ENCODE data around the gene DYRK1A. TPM values are rescaled to one million over a fixed set of nuclear protein-coding genes. Genes with fewer than 3 reads are reported as not detected.

The DYRK1A gene
- total and polyA plus RNA-seq, 4 donors, result 42.4 to 95.9 (median 59.1) TPM

GRCh38 chr21:37478794-37479193, 112.2 kb downstream of the DYRK1A start:
- Histone ChIP-seq H3K9me3 (ENCODE audit: control insufficient read depth, insufficient read depth, low read length) (no peaks in the 10 kb centered on the region), H3K27me3 (ENCODE audit: control insufficient read depth, insufficient read depth, low read length) (no peaks in the 10 kb centered on the region), H3K27ac (ENCODE audit: low read depth, low read length) (no peak overlapping the region), H3K4me3 (ENCODE audit: low read depth, low read length) (no peak overlapping the region), H3K4me1 (ENCODE audit: control insufficient read depth, insufficient read depth, low read length) (peaks cover 8% of the 10 kb centered on the region), H3K36me3 (ENCODE audit: control insufficient read depth, insufficient read depth, low read length) (peaks cover 3% of the 10 kb centered on the region)
- no peak for DNase-seq (ENCODE audit: low read depth in 4 of 6, low spot score in 6 of 6)
- 80% methylated on average over 1 of the region's 1 CpG for WGBS (ENCODE audit: insufficient coverage)

- Histone ChIP-seq H3K36me3 (ENCODE audit: control insufficient read depth, insufficient read depth, low read length) (peaks cover 5% of the 10 kb centered on the region), H3K4me3 (ENCODE audit: low read depth, low read length) (no peak overlapping the region), H3K27ac (ENCODE audit: low read depth, low read length) (no peak overlapping the region), H3K4me1 (ENCODE audit: control insufficient read depth, insufficient read depth, low read length) (no peaks in the 10 kb centered on the region), H3K27me3 (ENCODE audit: control insufficient read depth, insufficient read depth, low read length) (no peaks in the 10 kb centered on the region), H3K9me3 (ENCODE audit: control insufficient read depth, insufficient read depth, low read length) (no peaks in the 10 kb centered on the region)
- WGBS (ENCODE audit: insufficient coverage), result 77% methylated on average over 2 of the region's 7 CpGs
- no peak for DNase-seq (ENCODE audit: low read depth in 4 of 6, low spot score in 6 of 6)
Observed at GRCh38 chr21:37483776-37484175, 117.2 kb downstream of the DYRK1A start.

DNA sequence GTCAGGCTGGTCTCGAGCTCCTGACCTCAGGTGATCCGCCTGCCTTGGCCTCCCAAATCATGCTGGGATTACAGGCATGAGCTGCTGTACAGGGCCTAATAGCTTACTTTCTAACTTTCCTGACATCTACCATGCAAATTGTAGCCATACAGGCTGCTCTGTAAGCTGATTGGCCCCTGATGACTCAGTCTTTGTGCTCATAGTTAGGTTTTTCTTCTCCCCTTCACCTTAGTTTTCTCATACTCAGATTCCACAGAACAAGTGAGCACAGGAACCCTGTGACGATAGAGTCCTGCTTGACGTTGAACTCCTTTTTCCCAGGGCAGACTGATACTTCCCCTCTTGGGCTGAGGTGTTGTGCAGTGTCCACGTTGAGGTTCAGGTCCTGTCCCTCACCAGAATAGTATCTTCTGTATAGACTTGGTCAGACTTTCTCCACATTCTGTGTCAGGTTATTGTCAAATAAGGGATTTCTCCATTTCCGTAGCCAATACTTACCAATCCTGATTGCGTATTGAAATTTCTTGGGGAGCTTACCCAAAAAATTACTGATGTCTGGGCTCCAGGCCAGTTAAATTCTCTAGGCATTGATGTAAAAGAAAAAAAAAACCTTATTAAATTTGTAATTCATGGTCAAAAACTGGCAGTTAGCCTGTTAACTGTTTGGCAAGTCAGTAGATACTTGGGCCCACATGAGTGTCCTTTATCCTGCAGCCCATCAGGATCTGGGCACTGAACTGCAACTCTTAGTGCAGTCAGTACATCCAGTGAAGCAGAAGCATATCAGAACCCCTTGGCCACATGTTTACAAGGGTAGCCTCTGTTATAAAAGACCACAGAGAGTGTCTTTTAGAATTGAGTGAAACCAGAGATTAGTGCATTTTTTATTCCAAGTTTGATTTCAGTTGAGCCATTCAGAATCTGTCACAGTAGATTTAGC, 118.2 kb downstream of the DYRK1A start:
- no peak overlapping the region for H3K27ac ChIP-seq (ENCODE audit: low read depth, low read length)
- H3K9me3 ChIP-seq (ENCODE audit: control insufficient read depth, insufficient read depth, low read length), result no peaks in the 10 kb centered on the region
- no peak overlapping the region for H3K4me3 ChIP-seq (ENCODE audit: low read depth, low read length)
- WGBS (ENCODE audit: insufficient coverage), result 100% methylated on average over 3 of the region's 7 CpGs
- peak in 2 of 6 donors; percentile 28 to 36 for DNase-seq (ENCODE audit: low read depth in 4 of 6, low spot score in 6 of 6)
- no peaks in the 10 kb centered on the region for H3K4me1 ChIP-seq (ENCODE audit: control insufficient read depth, insufficient read depth, low read length)
- H3K36me3 ChIP-seq (ENCODE audit: control insufficient read depth, insufficient read depth, low read length), result peaks cover 5% of the 10 kb centered on the region
- no peaks in the 10 kb centered on the region for H3K27me3 ChIP-seq (ENCODE audit: control insufficient read depth, insufficient read depth, low read length)

- Histone ChIP-seq H3K27ac (ENCODE audit: low read depth, low read length) (no peak overlapping the region), H3K4me1 (ENCODE audit: control insufficient read depth, insufficient read depth, low read length) (no peaks in the 10 kb centered on the region), H3K36me3 (ENCODE audit: control insufficient read depth, insufficient read depth, low read length) (peaks cover 4% of the 10 kb centered on the region), H3K9me3 (ENCODE audit: control insufficient read depth, insufficient read depth, low read length) (no peaks in the 10 kb centered on the region), H3K4me3 (ENCODE audit: low read depth, low read length) (no peak overlapping the region), H3K27me3 (ENCODE audit: control insufficient read depth, insufficient read depth, low read length) (no peaks in the 10 kb centered on the region)
- 100% methylated on average over 1 of the region's 1 CpG for WGBS (ENCODE audit: insufficient coverage)
- no peak for DNase-seq (ENCODE audit: low read depth in 4 of 6, low spot score in 6 of 6)
Observed at GRCh38 chr21:37489553-37489952, 123.0 kb downstream of the DYRK1A start.

- no peak overlapping the region for H3K27ac ChIP-seq (ENCODE audit: low read depth, low read length)
- H3K4me3 ChIP-seq (ENCODE audit: low read depth, low read length), result no peak overlapping the region
- no peaks in the 10 kb centered on the region for H3K4me1 ChIP-seq (ENCODE audit: control insufficient read depth, insufficient read depth, low read length)
- no peaks in the 10 kb centered on the region for H3K27me3 ChIP-seq (ENCODE audit: control insufficient read depth, insufficient read depth, low read length)
- 96% methylated on average over 6 of the region's 7 CpGs for WGBS (ENCODE audit: insufficient coverage)
- no peak for DNase-seq (ENCODE audit: low read depth in 4 of 6, low spot score in 6 of 6)
- no peaks in the 10 kb centered on the region for H3K9me3 ChIP-seq (ENCODE audit: control insufficient read depth, insufficient read depth, low read length)
- H3K36me3 ChIP-seq (ENCODE audit: control insufficient read depth, insufficient read depth, low read length), result peaks cover 7% of the 10 kb centered on the region
Observed at GRCh38 chr21:37490084-37490483, 123.5 kb downstream of the DYRK1A start.

DNA sequence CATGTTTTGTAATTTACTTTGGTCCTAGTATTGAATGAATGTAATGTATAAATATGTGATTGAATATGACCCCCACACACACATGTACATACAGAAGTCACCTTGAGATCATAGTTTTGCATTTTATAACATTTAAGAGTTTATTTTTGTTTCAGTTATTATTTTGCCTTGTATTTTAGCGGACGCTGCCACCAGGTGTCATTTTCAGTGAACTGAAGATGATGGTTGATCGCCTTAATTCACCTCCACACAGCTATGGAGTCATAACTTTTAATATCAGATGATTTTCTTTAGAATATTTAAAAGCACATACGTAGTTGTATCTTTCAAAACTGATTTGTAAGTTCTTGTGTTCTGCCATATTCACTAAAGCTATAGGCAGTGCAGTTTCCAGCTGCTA, 130.4 kb downstream of the DYRK1A start:
- peaks cover 10% of the 10 kb centered on the region for H3K36me3 ChIP-seq (ENCODE audit: control insufficient read depth, insufficient read depth, low read length)
- no peak overlapping the region for H3K27ac ChIP-seq (ENCODE audit: low read depth, low read length)
- no peaks in the 10 kb centered on the region for H3K9me3 ChIP-seq (ENCODE audit: control insufficient read depth, insufficient read depth, low read length)
- WGBS (ENCODE audit: insufficient coverage), result no CpG with 5 or more reads among the region's 4 CpGs
- no peaks in the 10 kb centered on the region for H3K4me1 ChIP-seq (ENCODE audit: control insufficient read depth, insufficient read depth, low read length)
- H3K27me3 ChIP-seq (ENCODE audit: control insufficient read depth, insufficient read depth, low read length), result no peaks in the 10 kb centered on the region
- peak in 1 of 6 donors; percentile 49 for DNase-seq (ENCODE audit: low read depth in 4 of 6, low spot score in 6 of 6)
- H3K4me3 ChIP-seq (ENCODE audit: low read depth, low read length), result no peak overlapping the region

GRCh38 chr21:37498664-37499063, 132.1 kb downstream of the DYRK1A start:
- Histone ChIP-seq H3K36me3 (ENCODE audit: control insufficient read depth, insufficient read depth, low read length) (peaks cover 10% of the 10 kb centered on the region), H3K4me1 (ENCODE audit: control insufficient read depth, insufficient read depth, low read length) (no peaks in the 10 kb centered on the region), H3K9me3 (ENCODE audit: control insufficient read depth, insufficient read depth, low read length) (no peaks in the 10 kb centered on the region), H3K27me3 (ENCODE audit: control insufficient read depth, insufficient read depth, low read length) (no peaks in the 10 kb centered on the region), H3K4me3 (ENCODE audit: low read depth, low read length) (no peak overlapping the region), H3K27ac (ENCODE audit: low read depth, low read length) (no peak overlapping the region)
- DNase-seq (ENCODE audit: low read depth in 4 of 6, low spot score in 6 of 6), result no peak
- WGBS (ENCODE audit: insufficient coverage), result no CpG with 5 or more reads among the region's 1 CpG

GRCh38 chr21:37502947-37503346, 136.4 kb downstream of the DYRK1A start:
- DNase-seq (ENCODE audit: low read depth in 4 of 6, low spot score in 6 of 6), result no peak
- WGBS (ENCODE audit: insufficient coverage), result no CpG with 5 or more reads among the region's 3 CpGs
- no peaks in the 10 kb centered on the region for H3K27me3 ChIP-seq (ENCODE audit: control insufficient read depth, insufficient read depth, low read length)
- no peaks in the 10 kb centered on the region for H3K4me1 ChIP-seq (ENCODE audit: control insufficient read depth, insufficient read depth, low read length)
- peaks cover 15% of the 10 kb centered on the region for H3K36me3 ChIP-seq (ENCODE audit: control insufficient read depth, insufficient read depth, low read length)
- H3K27ac ChIP-seq (ENCODE audit: low read depth, low read length), result no peak overlapping the region
- H3K4me3 ChIP-seq (ENCODE audit: low read depth, low read length), result no peak overlapping the region
- no peaks in the 10 kb centered on the region for H3K9me3 ChIP-seq (ENCODE audit: control insufficient read depth, insufficient read depth, low read length)

DNA sequence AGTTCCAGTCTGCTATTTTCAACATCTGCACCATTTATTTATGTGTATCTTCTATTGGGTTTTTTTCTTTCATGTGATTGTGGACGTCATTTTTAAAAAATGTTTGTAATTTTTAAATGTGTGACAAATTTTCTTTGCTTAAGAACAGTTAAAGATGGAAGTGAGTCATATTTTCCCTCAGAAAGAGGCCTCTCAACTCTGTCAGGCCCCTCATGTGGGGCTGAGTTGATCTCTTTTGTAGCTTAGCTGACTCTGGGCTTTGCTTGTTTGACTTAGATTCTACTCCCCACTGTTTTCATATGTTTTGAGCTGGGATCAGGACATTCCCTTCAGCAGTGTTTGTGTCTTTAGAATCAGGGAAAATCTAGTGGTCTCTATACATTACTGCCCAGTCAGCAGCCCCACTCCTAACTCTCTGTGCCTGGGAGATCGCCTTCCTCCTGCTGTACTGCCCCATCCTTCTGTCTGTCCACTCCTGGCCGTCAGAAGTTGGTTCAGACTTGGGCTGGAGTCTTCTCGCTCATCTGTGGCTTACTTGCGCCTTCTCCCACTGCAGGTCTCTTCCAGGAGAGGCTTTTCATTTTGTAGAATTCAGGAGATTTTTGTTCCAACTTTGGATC, 137.4 kb downstream of the DYRK1A start:
- H3K9me3 ChIP-seq (ENCODE audit: control insufficient read depth, insufficient read depth, low read length), result no peaks in the 10 kb centered on the region
- H3K27me3 ChIP-seq (ENCODE audit: control insufficient read depth, insufficient read depth, low read length), result no peaks in the 10 kb centered on the region
- 92% methylated on average over 2 of the region's 5 CpGs for WGBS (ENCODE audit: insufficient coverage)
- H3K27ac ChIP-seq (ENCODE audit: low read depth, low read length), result no peak overlapping the region
- peaks cover 23% of the 10 kb centered on the region for H3K36me3 ChIP-seq (ENCODE audit: control insufficient read depth, insufficient read depth, low read length)
- H3K4me3 ChIP-seq (ENCODE audit: low read depth, low read length), result no peak overlapping the region
- no peaks in the 10 kb centered on the region for H3K4me1 ChIP-seq (ENCODE audit: control insufficient read depth, insufficient read depth, low read length)
- DNase-seq (ENCODE audit: low read depth in 4 of 6, low spot score in 6 of 6), result no peak

GRCh38 chr21:37505963-37506362, 139.4 kb downstream of the DYRK1A start:
- no peaks in the 10 kb centered on the region for H3K27me3 ChIP-seq (ENCODE audit: control insufficient read depth, insufficient read depth, low read length)
- H3K4me3 ChIP-seq (ENCODE audit: low read depth, low read length), result no peak overlapping the region
- H3K27ac ChIP-seq (ENCODE audit: low read depth, low read length), result no peak overlapping the region
- H3K36me3 ChIP-seq (ENCODE audit: control insufficient read depth, insufficient read depth, low read length), result peaks cover 32% of the 10 kb centered on the region
- no peak for DNase-seq (ENCODE audit: low read depth in 4 of 6, low spot score in 6 of 6)
- H3K4me1 ChIP-seq (ENCODE audit: control insufficient read depth, insufficient read depth, low read length), result no peaks in the 10 kb centered on the region
- H3K9me3 ChIP-seq (ENCODE audit: control insufficient read depth, insufficient read depth, low read length), result no peaks in the 10 kb centered on the region
- WGBS (ENCODE audit: insufficient coverage), result 96% methylated on average over 12 of the region's 12 CpGs
